Mesodermal cell (in vitro differentiated cells): ENCODE measurements around the gene ROBO1.

Experiments used
- H3K27ac ChIP-seq: 2 replicates; pipeline ENCODE4 v1.7.0; 2013; ENCODE audit warnings: mild to moderate bottlenecking, low read depth, low read length, moderate library complexity; ENCODE audit not compliant: severe bottlenecking
- H3K36me3 ChIP-seq: 2 replicates; pipeline ENCODE4 v1.7.1; 2013; ENCODE audit warnings: mild to moderate bottlenecking, low read length, moderate library complexity; ENCODE audit not compliant: control insufficient read depth, insufficient read depth
- H3K4me1 ChIP-seq: one replicate; pipeline ENCODE4 v1.7.1; 2013; ENCODE audit warnings: mild to moderate bottlenecking, low read length; ENCODE audit not compliant: insufficient read depth, control insufficient read depth, poor library complexity, severe bottlenecking
- H3K4me3 ChIP-seq: 2 replicates; pipeline ENCODE4 v1.7.0; 2013; ENCODE audit warnings: low read length, control low read depth, mild to moderate bottlenecking; ENCODE audit not compliant: insufficient read depth, poor library complexity, severe bottlenecking; ENCODE audit errors: extremely low read depth
- H3K9me3 ChIP-seq: 2 replicates; pipeline ENCODE4 v1.7.1; 2013; ENCODE audit warnings: mild to moderate bottlenecking, low read length, moderate library complexity; ENCODE audit not compliant: control insufficient read depth
- WGBS, 2 experiments: methylation state at CpG; one replicate each; pipeline ENCODE4 v1.1.5; 2013; ENCODE audit warnings: missing lambda C conversion rate in 2 of 2; ENCODE audit not compliant: insufficient coverage in 2 of 2; 5-methylcytosine and 5-hydroxymethylcytosine counted together

Gene ROBO1

GRCh38 chr3:78665776-78666469, 1101.9 kb downstream of the ROBO1 start:
- no peaks in the 10 kb centered on the region for H3K36me3 ChIP-seq
- no peaks in the 10 kb centered on the region for H3K4me1 ChIP-seq
- no peaks in the 10 kb centered on the region for H3K9me3 ChIP-seq
- no peak overlapping the region for H3K27ac ChIP-seq
- 76 to 86% methylated on average over 8 to 9 of the region's 11 CpGs for WGBS, 2 experiments
- no peak overlapping the region for H3K4me3 ChIP-seq

GRCh38 chr3:78665101-78665500, 1102.7 kb downstream of the ROBO1 start:
- Histone ChIP-seq H3K9me3 (no peaks in the 10 kb centered on the region), H3K36me3 (no peaks in the 10 kb centered on the region), H3K27ac (no peak overlapping the region), H3K4me3 (no peak overlapping the region), H3K4me1 (no peaks in the 10 kb centered on the region)
- 86 to 97% methylated on average over 1 to 4 of the region's 6 CpGs for WGBS, 2 experiments

GRCh38 chr3:78660957-78661356, 1106.8 kb downstream of the ROBO1 start:
- no peaks in the 10 kb centered on the region for H3K36me3 ChIP-seq
- no peaks in the 10 kb centered on the region for H3K9me3 ChIP-seq
- H3K4me3 ChIP-seq, result no peak overlapping the region
- H3K4me1 ChIP-seq, result no peaks in the 10 kb centered on the region
- WGBS, 2 experiments, result 72 to 93% methylated on average over 3 of the region's 6 CpGs
- no peak overlapping the region for H3K27ac ChIP-seq

GRCh38 chr3:78659386-78659987, 1108.3 kb downstream of the ROBO1 start:
- Histone ChIP-seq H3K27ac (no peak overlapping the region), H3K4me1 (no peaks in the 10 kb centered on the region), H3K36me3 (no peaks in the 10 kb centered on the region), H3K4me3 (no peak overlapping the region), H3K9me3 (no peaks in the 10 kb centered on the region)
- whole genome bisulfite sequencing, 2 experiments, result 0 to 29% methylated on average over 1 of the region's 6 CpGs

- Histone ChIP-seq H3K27ac (no peak overlapping the region), H3K36me3 (no peaks in the 10 kb centered on the region), H3K4me3 (no peak overlapping the region), H3K4me1 (no peaks in the 10 kb centered on the region), H3K9me3 (no peaks in the 10 kb centered on the region)
- no CpG with 5 or more reads among the region's 2 CpGs for WGBS, 2 experiments
Measured at GRCh38 chr3:78647726-78648125, 1120.1 kb downstream of the ROBO1 start.

GRCh38 chr3:78645628-78646310, 1122.0 kb downstream of the ROBO1 start:
- Histone ChIP-seq H3K36me3 (no peaks in the 10 kb centered on the region), H3K9me3 (no peaks in the 10 kb centered on the region)
- WGBS, 2 experiments, result 60% methylated on average over 1 of the region's 4 CpGs; no CpG with 5 or more reads in 1 of the 2 experiments

GRCh38 chr3:78644847-78645246, 1123.0 kb downstream of the ROBO1 start:
- no peaks in the 10 kb centered on the region for H3K9me3 ChIP-seq
- H3K27ac ChIP-seq, result no peak overlapping the region
- no peak overlapping the region for H3K4me3 ChIP-seq
- 60% methylated on average over 1 of the region's 1 CpG; no CpG with 5 or more reads in 1 of the 2 experiments for WGBS, 2 experiments
- no peaks in the 10 kb centered on the region for H3K4me1 ChIP-seq
- H3K36me3 ChIP-seq, result no peaks in the 10 kb centered on the region

More at GRCh38 chr3:78645628-78646310, 1122.0 kb downstream of the ROBO1 start:
- Histone ChIP-seq H3K27ac (no peak overlapping the region), H3K4me1 (no peaks in the 10 kb centered on the region), H3K4me3 (no peak overlapping the region)

GRCh38 chr3:78642226-78643035, 1125.4 kb downstream of the ROBO1 start:
- 80% methylated on average over 1 of the region's 3 CpGs; no CpG with 5 or more reads in 1 of the 2 experiments for WGBS, 2 experiments
- no peak overlapping the region for H3K27ac ChIP-seq

GRCh38 chr3:78641703-78642102, 1126.1 kb downstream of the ROBO1 start:
- H3K4me1 ChIP-seq, result no peaks in the 10 kb centered on the region
- no peak overlapping the region for H3K27ac ChIP-seq
- 100% methylated on average over 1 of the region's 2 CpGs; no CpG with 5 or more reads in 1 of the 2 experiments for WGBS, 2 experiments
- H3K9me3 ChIP-seq, result no peaks in the 10 kb centered on the region
- H3K4me3 ChIP-seq, result no peak overlapping the region
- peaks cover 4% of the 10 kb centered on the region for H3K36me3 ChIP-seq

More at GRCh38 chr3:78642226-78643035, 1125.4 kb downstream of the ROBO1 start:
- H3K4me1 ChIP-seq, result no peaks in the 10 kb centered on the region
- no peaks in the 10 kb centered on the region for H3K9me3 ChIP-seq
- H3K36me3 ChIP-seq, result peaks cover 2% of the 10 kb centered on the region
- H3K4me3 ChIP-seq, result no peak overlapping the region

GRCh38 chr3:78634316-78634715, 1133.5 kb downstream of the ROBO1 start:
- no peaks in the 10 kb centered on the region for H3K4me1 ChIP-seq
- no peak overlapping the region for H3K4me3 ChIP-seq
- no CpG with 5 or more reads among the region's 3 CpGs for WGBS, 2 experiments
- peaks cover 4% of the 10 kb centered on the region for H3K36me3 ChIP-seq
- H3K9me3 ChIP-seq, result no peaks in the 10 kb centered on the region
- H3K27ac ChIP-seq, result no peak overlapping the region
